HG03097 (cell line): ENCODE data around the gene EDNRA.

ENCODE experiments used
- ATAC-seq: cut with Tn5 transposase; IDR thresholded peaks from one replicate; pipeline ENCODE4 v1.9.1; 2021; ENCODE audit not compliant: unreplicated experiment, low FRiP score

Gene EDNRA

GRCh38 chr4:147538711-147539110, 57.8 kb downstream of the EDNRA start:
- no peak for ATAC-seq

DNA sequence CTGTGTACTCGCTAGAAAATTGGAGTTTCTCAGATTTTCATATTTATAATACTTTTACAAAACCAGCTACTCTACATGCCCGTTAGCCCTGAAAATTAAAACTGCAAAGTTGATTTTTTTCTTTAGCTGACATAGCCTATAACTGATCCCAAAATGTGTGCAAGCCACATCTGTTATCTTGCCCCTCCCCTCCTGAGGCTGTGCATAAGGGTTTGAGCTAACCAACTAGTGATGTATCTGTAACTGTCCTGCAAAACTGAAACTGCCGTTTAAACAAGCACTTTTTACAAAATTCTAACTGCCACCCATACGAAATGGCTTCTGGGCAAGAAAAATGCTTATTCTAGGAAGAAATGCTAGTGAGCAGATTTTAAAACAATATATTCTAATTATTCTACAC, 59.1 kb downstream of the EDNRA start:
- ATAC-seq = no peak

- no peak for ATAC-seq
These were observed 61.5 kb downstream of the EDNRA start for GRCh38 chr4:147542229-147542990.

DNA sequence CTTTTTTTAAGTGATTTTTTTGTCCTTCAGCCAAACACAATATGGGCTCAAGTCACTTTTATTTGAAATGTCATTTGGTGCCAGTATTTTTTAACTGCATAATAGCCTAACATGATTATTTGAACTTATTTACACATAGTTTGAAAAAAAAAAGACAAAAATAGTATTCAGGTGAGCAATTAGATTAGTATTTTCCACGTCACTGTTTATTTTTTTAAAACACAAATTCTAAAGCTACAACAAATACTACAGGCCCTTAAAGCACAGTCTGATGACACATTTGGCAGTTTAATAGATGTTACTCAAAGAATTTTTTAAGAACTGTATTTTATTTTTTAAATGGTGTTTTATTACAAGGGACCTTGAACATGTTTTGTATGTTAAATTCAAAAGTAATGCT, 62.1 kb downstream of the EDNRA start:
- no peak for ATAC-seq

GRCh38 chr4:147546349-147546748, 65.5 kb downstream of the EDNRA start:
- ATAC-seq = no peak

GRCh38 chr4:147547314-147548056, 66.6 kb downstream of the EDNRA start:
- ATAC-seq = no peak

- no peak for ATAC-seq
These were observed 67.4 kb downstream of the EDNRA start for GRCh38 chr4:147548256-147548655.

GRCh38 chr4:147550626-147551246, 69.8 kb downstream of the EDNRA start:
- ATAC-seq = no peak

GRCh38 chr4:147560625-147561024, 79.7 kb downstream of the EDNRA start:
- no peak for ATAC-seq

- ATAC-seq = no peak
These were observed 85.9 kb downstream of the EDNRA start for GRCh38 chr4:147566762-147567161.

GRCh38 chr4:147567276-147567675, 86.4 kb downstream of the EDNRA start:
- ATAC-seq = no peak

- ATAC-seq = no peak
These were observed 89.7 kb downstream of the EDNRA start for GRCh38 chr4:147570616-147571015.

- ATAC-seq = no peak
These were observed 90.3 kb downstream of the EDNRA start for GRCh38 chr4:147571036-147571770.

- no peak for ATAC-seq
These were observed 95.2 kb downstream of the EDNRA start for GRCh38 chr4:147576084-147576483.

- ATAC-seq = no peak
These were observed 97.2 kb downstream of the EDNRA start for GRCh38 chr4:147578051-147578476.

DNA sequence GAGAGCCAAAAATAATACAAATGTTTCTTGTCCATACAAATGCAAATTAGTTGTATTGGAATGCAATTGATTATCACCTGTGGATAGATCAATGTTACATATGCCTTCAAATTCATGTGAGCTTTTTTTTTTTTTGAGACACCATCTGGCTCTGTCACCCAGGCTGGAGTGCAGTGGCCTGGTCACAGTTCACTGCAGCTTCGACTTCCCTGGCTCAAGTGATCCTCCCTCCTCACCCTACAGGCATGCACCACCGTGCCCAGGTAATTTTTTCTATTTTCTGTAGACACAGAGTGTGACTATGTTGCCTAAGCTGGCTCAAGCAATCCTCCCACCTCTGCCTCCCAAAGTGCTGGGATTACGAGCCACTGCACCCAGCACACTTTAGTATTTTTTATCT, 97.7 kb downstream of the EDNRA start:
- no peak for ATAC-seq

GRCh38 chr4:147580396-147580795, 99.5 kb downstream of the EDNRA start:
- ATAC-seq = no peak

DNA sequence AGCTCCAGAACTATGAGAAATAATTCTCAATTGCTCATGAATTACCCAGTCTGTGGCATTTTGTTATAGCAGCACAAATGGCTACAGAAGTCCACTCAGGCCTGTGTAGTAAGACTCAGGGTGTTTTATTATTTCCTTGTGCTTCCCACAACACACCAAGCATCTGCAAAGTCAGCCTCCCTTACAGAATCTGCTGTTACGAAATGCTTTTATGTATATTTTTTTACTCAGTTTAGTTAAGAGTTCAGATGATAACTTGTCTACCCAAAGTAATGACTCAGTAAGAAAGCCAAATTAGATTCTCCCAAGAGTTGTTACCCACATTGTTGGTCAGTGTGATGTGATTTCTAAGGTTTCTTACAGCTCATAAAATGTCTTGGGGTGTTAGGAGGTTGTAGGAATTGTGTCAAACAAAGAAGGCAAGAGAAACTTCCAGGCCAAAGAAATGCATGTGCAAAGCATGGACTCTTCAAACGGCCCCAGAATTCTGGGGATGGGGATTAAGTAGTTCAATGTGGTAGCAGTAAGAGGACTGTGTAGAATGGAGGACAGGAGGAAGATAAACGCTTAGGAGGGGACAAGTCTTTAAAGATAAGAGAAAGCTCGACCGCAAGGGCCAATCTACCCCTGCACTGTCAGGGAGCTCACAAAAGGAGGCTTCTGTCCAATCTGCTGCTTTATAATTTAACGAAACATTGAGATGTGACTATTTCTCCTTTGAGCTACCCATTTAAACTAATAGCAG, 100.9 kb downstream of the EDNRA start:
- no peak for ATAC-seq

DNA sequence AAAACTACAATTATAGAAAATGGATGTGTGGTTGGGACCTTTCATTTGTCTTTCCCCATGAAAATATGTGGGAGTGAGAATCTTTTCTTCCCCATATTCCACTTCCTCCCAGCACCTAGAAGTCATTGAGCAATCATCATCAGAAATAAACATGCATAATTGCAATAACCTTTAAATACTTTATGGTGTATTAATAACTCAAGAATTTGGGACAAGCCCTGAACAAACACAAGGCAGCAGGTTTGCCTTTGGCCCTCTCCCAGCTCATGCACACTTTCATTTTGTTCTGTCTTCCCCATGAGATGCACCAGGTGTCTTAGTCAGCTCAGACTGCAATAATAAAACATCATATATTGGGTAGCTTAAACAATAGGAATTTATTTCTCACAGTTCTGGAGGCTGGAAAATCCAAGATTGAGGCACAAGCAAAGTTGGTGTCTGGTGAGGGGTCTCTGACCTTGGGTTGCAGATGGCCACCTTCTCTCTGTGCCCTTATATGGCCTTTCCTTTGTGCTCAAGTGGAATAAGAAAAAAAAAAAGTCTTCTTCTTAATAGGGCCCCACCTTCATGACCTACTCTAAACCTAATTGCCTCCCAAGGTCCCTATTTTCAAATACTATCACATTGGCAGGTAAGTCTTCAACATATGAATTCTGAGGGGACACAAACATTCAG, 101.6 kb downstream of the EDNRA start:
- no peak for ATAC-seq

- ATAC-seq = no peak
These were observed 103.0 kb downstream of the EDNRA start for GRCh38 chr4:147583876-147584275.
